HG02610 (cell line): ENCODE results near the gene AMDHD2.
"Not testable (repeated sequence)": the region's sequence is repeated elsewhere in the genome, so short reads cannot be mapped to it uniquely, and the experiment has no call there.

Experiments used
- ATAC-seq: cut with Tn5 transposase; IDR thresholded peaks from one replicate; pipeline ENCODE4 v1.9.1; 2021; ENCODE audit warnings: mild to moderate bottlenecking, moderate library complexity; ENCODE audit not compliant: unreplicated experiment

The AMDHD2 gene

GRCh38 chr16:2567506-2567905 lies 47.3 kb downstream of the AMDHD2 start:
- ATAC-seq, result not testable (repeated sequence)

- ATAC-seq, result not testable (repeated sequence)
These were observed 48.4 kb downstream of the AMDHD2 start for GRCh38 chr16:2568573-2568972.

- ATAC-seq, result not testable (repeated sequence)
These were observed 52.5 kb downstream of the AMDHD2 start for GRCh38 chr16:2572704-2573103.

GRCh38 chr16:2575839-2576238 lies 55.7 kb downstream of the AMDHD2 start:
- not testable (repeated sequence) for ATAC-seq

- ATAC-seq, result not testable (repeated sequence)
These were observed 56.9 kb downstream of the AMDHD2 start for GRCh38 chr16:2577044-2577443.

GRCh38 chr16:2578905-2579304 lies 58.7 kb downstream of the AMDHD2 start:
- ATAC-seq, result not testable (repeated sequence)

DNA sequence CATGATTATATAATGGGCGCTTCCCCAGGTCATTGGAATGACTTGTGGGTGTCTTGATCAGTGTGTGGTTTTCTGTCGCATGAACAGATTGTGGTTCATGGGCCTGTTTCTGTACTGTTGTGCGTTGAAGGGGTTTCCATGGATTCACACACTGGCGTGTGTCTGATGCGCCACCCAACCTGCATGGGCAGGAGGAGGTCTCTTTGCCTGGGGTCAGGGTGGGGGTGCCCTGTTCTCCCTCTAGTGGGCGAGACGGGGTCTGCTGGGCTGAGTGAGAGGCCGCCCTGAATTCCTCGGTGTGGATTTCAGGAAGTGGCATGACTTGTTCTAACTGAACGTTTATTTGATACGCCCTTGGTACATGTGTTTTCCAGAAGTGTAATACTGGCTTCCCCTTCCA lies 60.0 kb downstream of the AMDHD2 start:
- not testable (repeated sequence) for ATAC-seq

DNA sequence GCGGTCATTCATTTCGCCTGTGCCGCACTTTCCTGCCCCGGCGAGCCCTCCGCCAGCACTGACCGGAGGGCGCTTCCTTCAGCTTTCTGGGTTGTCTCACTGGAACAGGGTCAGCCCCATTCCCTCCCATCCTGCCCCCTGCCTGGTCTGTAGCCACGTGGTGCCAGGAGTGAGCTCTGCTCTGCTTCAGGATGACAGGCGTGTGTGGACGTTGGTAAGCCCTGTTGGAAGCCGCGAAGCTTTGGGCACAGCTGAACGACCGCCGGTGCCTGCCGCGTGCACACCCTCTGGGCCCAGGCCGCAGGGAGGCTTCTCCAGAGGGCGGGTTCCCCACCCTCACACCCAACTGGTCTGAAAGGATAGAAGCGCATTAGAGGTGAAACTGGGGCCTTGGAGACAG lies 60.6 kb downstream of the AMDHD2 start:
- ATAC-seq, result not testable (repeated sequence)
